Ecto neural progenitor cell (in vitro differentiated cells): ENCODE results near the gene KNDC1.
"Not testable (repeated sequence)": the region's sequence is repeated elsewhere in the genome, so short reads cannot be mapped to it uniquely, and the experiment has no call there.

Experiments
- DNase-seq: peaks from one replicate; pipeline ENCODE4 v3.0.0-alpha.2; 2018; ENCODE audit warnings: low spot score

The KNDC1 gene

DNA sequence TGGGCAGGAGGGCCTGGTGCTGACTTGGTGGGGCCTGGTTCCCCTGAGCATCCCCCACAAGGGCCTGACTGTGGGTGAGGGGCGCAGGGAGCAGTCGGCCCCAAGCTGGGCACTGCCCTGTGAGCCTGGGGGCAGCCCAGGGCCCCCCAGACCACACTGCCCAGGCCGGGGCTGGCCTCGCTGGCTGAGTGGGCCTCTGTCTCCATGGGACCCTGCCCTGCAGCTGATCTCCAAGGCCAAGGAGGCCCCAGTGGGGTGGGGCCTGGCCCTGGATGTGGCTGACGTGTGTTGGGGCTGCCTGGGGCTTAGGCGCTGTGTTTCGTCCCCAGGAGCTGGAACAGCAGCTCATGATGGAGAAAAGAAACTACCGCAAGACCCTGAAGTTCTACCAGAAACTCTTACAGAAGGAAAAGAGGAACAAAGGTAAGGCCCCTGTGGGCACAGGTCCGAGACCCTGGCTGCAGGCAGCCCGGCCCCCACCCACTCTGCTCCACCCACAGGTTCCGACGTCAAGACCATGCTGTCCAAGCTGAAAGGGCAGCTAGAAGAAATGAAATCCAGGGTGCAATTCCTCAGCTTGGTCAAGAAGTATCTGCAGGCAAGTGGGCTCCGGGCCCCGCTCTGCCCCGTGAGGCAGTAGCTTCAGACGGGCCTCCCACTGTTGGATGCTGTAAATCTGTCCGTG is 46.5 kb downstream of the KNDC1 start:
- DNase-seq, result no peak

DNA sequence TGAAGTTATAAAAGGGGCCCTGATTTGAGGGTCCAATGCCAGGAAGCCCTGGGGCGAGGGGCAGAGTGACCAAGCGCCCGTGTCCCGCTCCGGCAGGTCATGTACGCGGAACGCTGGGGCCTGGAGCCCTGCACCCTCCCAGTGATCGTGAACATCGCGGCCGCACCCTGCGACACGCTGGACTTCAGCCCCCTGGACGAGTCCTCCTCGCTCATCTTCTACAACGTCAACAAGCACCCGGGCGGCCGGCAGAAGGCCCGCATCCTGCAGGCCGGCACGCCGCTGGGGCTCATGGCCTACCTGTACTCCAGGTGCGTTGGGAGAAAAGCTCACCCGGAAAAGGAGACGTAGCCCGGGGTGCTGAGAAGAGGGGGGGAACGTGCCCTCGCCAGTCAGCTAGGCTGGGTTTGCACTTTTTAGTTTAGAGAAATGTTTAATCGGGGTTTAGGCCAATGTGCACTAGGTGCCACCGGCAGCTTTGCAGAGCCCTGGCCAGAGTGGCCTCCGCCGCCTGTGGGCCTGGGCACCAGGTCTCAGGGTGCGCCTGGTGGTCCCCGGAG is 47.1 kb downstream of the KNDC1 start:
- DNase-seq, result no peak

DNA sequence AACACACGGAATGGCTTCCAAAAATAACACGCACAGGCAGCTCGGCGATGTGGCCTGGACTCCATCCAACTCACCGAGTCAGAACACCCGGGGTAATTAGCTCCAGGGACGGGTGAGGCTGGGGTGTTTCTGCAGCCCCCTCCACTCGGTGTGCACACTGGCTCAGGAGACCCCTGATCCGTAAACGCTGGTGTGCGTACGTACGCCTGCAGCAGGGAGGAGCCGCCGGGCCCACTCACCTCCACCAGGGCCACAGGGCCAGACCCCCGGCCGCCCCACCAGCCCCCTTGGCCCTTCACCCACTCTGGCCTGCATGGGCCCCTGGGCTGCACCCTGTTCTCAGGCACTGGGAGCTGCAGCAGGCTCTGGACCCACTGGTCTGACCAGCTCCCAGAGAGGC is 47.6 kb downstream of the KNDC1 start:
- DNase-seq, result no peak

DNA sequence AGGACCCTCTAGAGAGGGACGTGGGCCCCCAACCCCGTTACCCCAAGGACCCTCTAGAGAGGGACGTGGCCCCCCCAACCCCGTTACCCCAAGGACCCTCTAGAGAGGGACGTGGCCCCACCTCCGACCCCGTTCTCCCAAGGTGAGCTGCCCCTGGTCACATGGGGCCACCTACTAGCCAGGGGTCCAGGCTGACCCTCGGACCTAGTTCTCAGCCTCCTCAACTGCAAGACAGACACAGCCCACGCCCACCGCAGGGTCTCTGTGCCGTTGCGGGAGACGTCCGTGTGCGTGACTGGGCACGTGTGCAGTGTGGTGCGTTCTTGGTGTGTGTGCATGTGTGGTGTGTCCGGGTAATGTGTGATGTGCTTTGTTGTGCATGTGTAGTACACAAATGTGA is 48.4 kb downstream of the KNDC1 start:
- DNase-seq, result no peak

DNA sequence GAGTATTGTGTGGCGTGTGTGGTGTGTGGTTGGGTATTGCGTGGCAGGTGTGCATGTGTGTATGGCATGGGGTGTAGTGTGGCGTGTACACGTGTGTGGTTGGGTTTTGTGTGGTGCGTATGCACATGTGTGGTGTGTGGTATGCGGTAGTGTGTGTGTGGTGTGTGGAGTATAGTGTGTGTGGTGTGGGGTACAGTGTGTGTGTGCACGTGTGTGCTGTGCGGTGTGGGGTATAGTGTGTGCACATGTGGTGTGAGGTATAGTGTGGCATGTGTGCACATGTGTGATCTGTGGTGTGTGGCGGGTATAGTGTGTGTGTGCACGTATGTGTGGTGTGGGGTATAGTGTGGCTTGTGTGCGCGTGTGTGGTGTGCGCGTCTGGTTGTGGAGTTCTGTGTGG is 49.1 kb downstream of the KNDC1 start:
- no peak for DNase-seq

DNA sequence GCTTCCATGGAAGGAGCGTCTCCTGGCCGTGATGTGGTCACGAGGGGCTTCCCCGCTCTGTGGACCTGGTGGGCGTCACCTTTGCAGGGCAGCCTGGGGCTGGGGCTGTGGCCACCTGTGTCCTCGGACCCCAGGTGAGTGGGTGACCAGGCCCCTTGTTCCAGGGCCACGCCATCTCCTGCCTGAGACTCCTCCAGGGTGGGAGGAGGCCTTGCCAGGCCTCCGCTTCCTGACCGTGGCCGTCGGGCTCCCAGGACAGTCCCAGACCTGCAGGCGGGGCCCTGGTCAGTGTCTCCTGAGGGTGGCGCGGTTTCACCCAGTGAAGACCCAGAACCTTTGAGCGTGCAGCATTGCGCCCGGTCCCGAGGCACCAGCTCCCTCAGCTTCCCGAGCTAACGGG is 49.6 kb downstream of the KNDC1 start:
- DNase-seq, result no peak

DNA sequence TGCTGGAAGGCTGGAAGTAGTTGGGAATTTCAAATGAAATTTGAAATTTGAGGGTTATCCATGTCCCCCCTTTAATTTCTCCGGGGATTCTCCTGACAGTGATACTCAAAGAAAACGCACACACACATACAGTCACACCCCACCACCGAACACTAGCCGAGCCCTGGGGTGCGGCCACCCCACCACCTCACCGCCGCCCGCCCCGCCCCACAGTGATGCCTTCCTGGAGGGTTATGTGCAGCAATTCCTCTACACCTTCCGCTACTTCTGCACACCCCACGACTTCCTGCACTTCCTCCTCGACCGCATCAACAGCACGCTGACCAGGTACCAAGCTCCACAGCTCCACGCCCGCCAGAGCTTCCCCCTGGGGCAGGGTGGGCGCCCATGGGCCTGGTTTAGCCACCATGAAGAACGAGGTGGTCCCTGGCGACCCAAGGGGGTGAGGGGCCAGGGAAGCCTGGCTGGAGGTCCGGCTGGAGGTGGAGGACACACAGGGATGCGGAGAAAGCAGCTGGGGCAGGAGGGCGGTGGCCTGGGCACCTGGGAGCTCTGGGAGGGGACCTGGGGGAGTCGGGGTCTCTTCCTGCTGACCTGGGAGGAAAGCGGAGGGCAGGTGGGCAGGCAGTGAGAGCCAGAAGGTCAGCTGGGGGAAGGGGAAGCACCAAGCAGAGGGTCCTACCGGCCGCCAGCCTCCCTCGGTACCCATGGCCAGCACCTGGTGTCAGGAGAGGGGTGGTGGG is 50.5 kb downstream of the KNDC1 start:
- DNase-seq, result no peak

DNA sequence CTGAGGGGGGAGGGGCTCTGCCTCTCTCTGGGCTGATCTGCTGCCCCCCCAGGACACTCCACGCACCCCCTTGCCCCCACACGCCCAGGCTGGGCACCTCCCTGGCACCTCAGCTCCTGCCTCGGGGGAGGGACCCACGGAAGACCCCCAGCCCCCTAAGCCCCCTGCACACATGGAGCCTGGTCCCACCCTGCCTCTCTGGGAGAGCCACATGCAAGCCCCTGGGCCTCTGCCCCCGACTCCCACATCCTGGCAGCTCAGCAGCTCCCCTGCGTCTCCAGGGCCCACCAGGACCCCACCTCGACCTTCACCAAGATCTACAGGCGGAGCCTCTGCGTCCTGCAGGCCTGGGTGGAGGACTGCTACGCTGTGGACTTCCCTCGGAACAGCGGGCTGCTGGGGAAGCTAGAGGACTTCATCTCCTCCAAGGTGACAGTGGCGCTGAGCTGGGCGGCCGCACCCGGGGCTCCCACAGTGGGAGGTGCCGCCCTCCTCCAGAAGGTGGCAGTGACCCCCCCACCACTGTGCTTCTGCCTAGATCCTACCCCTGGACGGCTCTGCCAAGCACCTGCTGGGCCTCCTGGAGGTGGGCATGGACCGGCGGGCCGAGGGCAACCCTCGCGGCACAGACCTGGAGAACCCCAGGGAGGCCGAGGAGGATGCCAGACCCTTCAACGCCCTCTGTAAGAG is 51.3 kb downstream of the KNDC1 start:
- no peak for DNase-seq

DNA sequence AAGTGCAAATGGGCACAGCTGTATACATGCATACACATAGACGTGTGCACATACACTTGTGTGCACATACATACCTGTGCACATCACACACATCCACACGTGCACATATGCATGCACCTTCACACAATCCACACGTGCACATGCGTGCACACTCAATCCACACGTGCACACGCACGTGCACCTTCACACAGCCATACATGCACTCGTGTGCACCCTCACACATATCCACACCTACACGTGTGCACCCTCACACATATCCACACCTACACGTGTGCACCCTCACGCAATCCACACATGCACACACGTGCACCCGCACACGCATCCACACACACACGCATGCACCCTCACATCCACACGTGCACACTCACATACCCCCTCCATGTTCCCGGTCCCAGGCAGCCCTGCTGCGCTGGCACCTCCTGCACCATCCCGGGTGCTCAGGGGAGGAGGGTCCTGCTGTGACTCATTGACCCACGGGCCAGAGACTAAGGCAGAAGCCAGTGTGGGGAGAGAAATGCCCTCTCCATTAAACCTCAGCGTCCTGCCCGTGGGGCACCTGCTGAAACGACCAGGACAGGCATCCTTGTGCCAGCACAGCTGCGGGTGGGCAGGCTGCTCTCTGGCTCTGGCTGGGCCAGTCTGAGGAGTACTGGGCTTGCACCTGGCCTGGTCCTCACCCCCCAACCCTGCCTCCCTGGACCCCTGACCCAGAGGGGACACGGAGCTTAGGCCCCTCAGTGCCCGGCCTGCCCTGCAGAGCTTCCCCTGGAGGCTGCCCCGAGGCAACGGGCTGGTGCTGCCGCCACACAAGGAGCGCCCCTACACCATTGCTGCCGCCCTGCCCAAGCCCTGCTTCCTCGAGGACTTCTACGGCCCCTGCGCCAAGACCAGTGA is 52.2 kb downstream of the KNDC1 start:
- DNase-seq, result no peak

DNA sequence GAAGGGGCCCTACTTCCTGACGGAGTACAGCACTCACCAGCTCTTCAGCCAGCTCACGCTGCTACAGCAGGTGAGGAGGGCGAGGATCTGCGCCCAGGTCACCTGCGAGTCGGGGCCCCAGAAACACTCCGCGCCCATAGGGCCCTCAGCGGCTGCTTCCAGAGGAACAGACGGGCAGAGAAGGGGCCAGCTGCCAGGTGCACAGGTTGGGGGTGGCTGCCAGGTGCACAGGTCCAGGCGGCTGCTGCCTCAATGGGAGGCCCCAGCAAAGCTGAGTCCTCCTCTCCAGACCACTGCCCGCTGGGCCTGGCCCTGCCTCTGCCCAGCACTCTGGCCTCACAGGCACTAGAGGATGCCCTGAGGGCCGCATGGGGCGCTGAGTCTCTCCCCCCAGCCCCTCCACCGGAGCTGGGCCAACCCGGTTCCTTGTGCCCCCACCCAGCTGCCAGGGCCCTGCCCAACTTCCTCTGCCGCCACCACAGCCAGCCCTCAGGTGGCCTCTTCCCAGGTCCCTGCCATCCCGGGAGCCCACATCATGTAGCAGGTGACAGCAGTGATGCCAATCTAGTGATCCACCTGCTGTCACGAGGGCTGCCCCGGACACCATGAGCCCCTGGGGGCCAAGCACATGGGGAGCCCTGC is 53.0 kb downstream of the KNDC1 start:
- DNase-seq, result no peak

DNA sequence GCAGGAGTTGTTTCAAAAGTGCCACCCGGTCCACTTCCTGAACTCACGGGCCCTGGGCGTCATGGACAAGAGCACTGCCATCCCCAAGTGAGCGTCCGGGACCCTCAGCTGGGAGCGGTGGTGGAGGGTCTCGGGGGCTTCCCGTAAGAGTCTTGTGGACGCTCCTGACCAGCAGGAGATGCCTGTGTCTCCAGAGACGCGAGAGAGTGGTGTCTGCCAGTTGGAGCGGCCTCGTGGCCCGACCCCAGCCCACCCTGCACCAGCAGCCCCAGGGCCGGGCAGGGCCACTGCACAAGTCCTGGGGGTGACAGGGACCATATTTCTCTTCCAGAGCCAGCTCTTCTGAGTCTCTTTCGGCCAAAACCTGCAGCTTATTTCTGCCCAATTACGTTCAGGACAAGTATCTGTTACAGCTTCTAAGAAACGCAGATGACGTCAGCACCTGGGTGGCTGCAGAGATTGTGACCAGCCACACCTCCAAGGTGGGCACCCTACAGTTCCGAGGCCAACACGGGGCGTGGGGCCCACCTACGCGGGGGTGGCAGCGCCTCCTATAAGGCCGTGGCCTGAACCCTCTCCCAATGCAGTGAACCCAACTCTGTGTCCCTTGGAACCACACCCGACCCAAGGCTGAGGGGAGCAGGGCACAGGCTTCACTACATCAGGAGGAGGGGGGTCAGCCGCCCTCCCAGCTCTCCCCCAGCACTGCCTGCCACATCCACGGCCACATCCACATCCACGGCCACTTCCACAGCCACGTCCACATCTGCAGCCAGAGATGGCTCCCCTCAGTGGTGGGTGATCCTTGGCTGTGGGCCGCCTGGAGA is 53.8 kb downstream of the KNDC1 start:
- DNase-seq, result no peak

DNA sequence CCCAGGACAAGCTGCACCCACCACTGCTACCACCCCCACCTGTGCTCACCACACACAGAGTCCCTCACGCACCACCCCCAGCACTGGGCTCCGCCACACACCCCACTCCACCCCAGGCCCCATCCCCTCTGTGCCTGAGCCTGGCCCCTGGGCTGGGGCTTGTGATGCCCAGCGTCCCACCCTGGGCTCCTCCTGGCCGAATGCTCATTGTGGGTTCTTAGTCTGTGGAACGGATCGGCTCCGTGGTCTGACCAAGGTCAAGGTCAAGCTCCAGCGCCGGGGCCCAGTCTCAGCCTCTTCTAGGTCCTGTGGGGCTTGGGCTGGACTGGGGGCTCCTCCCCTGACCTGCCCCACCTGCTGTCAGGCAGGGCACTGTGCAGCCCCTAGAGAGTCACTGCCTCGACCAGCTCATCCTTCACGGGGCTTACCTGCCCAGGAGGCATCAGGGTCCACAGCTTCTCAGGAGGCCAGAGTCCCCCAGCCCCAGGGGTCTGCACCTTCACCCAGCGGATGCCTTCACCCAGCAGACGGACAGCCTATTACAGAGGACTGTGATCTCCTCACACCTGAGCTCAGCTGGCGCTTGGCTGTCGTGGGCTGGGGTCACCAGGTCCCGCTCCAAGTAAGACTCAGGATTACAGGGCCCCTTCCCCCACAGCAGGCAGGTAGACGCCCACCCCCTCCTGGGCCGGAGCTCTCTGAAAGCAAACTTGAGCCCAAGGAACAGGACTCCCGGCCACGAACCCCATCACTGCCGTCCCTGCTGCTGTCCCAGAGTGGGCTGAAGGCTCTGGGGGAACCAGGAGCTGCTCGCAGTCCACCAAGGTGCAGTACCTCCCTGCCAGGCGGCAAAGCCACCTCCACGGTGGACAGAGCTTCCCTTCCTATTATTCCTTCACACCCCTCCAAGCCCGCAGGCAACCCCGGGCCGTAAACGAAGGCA is 54.7 kb downstream of the KNDC1 start:
- DNase-seq, result no peak

DNA sequence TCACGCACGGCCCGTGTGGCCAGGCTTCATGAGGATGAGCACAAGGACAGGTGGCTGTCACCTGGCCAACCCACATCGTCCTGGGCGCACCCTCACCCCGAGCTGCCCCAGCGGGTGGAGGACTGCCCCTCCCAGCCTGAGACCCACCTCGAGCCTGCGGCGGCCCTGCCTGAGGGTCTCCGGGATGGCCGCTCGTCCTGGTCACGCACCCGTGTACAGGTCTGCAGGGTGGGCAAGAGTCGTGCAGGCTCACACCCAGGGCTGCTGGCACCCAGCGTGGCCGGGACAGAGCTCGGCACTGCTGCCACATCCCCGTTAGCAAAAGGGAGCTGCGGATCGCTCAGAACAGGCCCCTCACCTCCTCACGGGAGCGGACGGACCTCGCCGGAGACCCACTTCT is 55.6 kb downstream of the KNDC1 start:
- no peak for DNase-seq

DNA sequence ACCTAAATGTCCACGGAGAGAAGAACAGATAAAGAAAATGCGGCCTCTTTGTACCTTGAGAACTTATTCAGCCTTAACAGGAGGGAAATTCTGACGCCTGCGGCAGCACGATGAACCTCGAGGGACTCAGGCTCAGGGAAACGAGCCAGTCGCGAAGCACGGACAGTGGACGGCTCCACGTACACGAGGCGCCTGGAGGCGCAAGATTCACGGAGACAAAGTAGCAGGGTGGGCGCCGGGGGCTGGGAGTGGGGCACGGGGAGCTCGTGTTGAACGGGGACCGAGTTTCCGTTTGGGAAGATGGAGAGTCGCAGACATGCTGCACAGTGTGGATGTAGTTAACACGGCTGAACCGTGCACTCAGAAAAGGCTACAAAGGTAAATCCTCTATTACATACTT is 56.8 kb downstream of the KNDC1 start:
- DNase-seq, result no peak

DNA sequence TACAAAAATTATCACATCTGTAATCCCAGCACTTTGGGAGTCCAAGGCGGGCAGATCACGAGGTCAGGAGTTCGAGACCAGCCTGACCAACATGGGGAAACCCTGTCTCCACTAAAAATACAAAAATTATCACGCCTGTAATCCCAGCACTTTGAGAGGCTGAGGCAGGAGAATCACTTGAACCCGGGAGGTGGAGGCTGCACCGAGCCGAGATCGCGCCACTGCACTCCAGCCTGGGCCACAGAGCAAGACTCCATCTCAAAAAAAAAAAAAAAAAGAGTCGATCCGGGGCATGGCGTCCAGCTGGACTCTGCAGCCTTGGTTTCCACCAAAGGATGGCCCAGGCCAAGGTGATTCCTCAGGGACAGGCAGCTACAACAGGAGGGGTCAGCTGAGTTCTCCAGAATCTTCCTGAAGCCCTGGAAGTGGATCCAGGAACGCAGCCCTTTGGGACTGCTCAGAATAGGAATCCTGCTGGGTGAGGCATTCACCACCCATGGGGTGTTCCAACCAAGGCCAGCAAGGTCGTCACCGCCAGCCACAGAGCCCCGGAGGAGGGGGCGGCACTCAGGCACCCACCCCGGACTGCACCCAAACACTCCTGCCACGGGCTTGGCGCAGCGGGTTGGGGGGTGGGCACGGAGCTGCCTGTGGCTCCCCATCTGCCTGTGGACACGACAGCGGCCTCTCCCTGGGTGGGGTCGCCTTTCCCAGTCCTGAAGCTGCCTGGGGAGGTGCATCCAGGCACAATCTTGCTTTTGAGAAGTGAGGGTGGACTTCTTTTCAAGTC is 58.0 kb downstream of the KNDC1 start:
- DNase-seq, result no peak

DNA sequence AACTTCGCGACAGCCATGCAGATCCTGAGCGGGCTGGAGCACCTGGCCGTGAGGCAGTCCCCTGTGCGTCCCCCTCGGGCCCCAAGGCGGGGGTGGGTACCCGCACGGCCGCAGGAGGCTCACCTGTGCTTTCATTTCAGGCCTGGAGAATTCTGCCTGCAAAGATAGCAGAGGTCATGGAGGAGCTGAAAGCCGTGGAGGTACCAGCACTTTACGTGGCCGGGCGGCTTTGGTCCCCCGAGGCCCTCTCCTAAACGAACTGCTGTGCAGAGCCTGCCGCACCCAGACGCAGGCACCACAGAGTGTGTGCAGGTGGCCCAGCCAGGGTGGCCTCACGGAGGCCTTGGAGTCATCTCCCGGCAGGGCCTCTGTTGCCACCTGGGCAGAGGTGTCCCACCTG is 58.9 kb downstream of the KNDC1 start:
- no peak for DNase-seq

DNA sequence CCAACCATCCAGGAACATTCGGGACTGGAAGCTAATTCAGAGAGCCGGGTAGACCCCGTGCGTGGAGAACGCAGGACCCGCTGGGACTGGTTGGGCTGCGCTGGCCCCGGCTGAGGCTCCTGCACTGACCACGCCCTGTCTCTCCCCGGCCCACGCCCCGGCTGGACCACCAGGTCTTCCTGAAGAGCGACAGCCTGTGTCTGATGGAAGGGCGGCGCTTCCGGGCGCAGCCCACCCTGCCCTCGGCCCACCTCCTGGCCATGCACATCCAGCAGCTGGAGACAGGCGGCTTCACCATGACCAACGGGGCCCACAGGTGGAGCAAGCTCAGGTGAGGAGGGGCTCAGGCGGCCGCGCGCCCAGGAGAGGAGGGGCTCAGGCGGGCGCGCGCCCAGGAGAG is 59.8 kb downstream of the KNDC1 start:
- no peak for DNase-seq

DNA sequence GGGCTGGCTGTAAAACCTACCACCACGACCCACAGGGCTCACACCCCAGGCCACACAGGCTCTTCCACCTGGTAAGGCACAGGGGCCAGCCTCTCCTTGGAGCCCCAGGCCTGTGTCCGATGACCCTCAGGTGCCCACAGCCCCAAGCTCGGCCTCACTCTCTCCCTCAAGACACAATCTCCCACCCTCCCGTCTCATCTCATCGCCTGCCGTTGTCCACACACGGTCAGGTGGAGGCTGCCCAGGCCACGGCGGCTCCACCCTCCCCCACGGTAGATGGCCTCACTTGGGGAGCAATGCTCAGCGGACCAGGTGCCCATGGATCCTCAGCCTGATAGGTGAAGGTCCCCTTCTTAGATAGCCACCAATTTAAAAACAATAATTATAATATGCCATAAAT is 61.3 kb downstream of the KNDC1 start:
- no peak for DNase-seq

DNA sequence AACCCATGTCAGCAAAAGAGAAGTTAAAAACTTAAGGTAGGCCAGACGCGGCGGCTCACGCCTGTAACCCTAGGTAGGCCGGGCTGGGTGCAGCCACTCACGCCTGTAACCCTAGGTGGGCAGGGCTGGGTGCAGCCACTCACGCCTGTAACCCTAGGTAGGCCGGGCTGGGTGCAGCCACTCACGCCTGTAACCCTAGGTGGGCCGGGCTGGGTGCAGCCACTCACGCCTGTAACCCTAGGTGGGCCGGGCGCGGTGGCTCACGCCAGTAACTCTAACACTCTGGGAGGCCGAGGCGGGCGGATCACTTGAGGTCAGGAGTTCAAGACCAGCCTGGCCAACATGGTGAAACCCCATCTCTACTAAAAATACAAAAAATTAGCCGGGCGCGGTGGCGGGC is 61.7 kb downstream of the KNDC1 start:
- DNase-seq, result not testable (repeated sequence)
